Subcutaneous adipose tissue (tissue), 4 donors: ENCODE data around the gene LMAN1L. TPM values are rescaled to one million over a fixed set of nuclear protein-coding genes. Genes with fewer than 3 reads are reported as not detected.

ENCODE experiments used
- CTCF ChIP-seq: fragments of 450-650 bp; IDR thresholded peaks from one replicate; pipeline ENCODE4 v1.5.1; 2016; ENCODE audit warnings: low read depth, mild to moderate bottlenecking, control low read depth, antibody characterized with exemption, moderate library complexity
- total RNA-seq, 4 donors: library from RNA; depleted of rRNA; stranded (reverse); fragments of >200 nt; gene quantifications; one replicate each; pipeline ENCODE4 v1.1.0, GENCODE V29; 2016

Gene LMAN1L
- total RNA-seq, 4 donors from 2014 or later: not detected

GRCh38 chr15:74788042-74788682 lies 24.5 kb upstream of the LMAN1L start:
- no peak for TF ChIP-seq CTCF

GRCh38 chr15:74788683-74789151 lies 23.9 kb upstream of the LMAN1L start:
- no peak for TF ChIP-seq CTCF

- no peak for TF ChIP-seq CTCF
These were observed 23.4 kb upstream of the LMAN1L start for GRCh38 chr15:74789171-74789631.

- TF ChIP-seq CTCF: no peak
These were observed 22.9 kb upstream of the LMAN1L start for GRCh38 chr15:74789741-74790079.

GRCh38 chr15:74790080-74790916 lies 22.3 kb upstream of the LMAN1L start:
- no peak for TF ChIP-seq CTCF

GRCh38 chr15:74791007-74791406 lies 21.6 kb upstream of the LMAN1L start:
- TF ChIP-seq CTCF: no peak

- TF ChIP-seq CTCF: no peak
These were observed 21.0 kb upstream of the LMAN1L start for GRCh38 chr15:74791667-74792066.
